Left ventricle myocardium superior (tissue), 1 donor: ENCODE results near the gene NUP210L. TPM values are rescaled to one million over a fixed set of nuclear protein-coding genes. Genes with fewer than 3 reads are reported as not detected.

ENCODE experiments used
- ATAC-seq: fragments of 200-7000 bp; cut with Tn5 transposase; one replicate; pipeline ENCODE4 v1.9.1; 2020; ENCODE audit warnings: mild to moderate bottlenecking, moderate library complexity
- DNase-seq: peaks from one replicate; pipeline ENCODE4 v3.0.0-alpha.2; 2020
- intact Hi-C: fragments of 100-400 bp; cut with micrococcal nuclease; formaldehyde crosslinking; loops from one replicate; pipeline ENCODE4 v1.11.0; 2022
- total RNA-seq: library from RNA; stranded (reverse); fragmentation: NEBNext Ultra II Directional; extraction: Animal tissue kit (Norgen Biotek cat#: 25700); gene quantifications from one replicate; pipeline ENCODE4 v1.2.1, GENCODE V29; 2021
- donor health status: DM: no; HTN: yes; CAD: no; lungs with severe emphysema.

The NUP210L gene
- total RNA-seq, 1 donor from 2014 or later = 0.27 TPM

DNA sequence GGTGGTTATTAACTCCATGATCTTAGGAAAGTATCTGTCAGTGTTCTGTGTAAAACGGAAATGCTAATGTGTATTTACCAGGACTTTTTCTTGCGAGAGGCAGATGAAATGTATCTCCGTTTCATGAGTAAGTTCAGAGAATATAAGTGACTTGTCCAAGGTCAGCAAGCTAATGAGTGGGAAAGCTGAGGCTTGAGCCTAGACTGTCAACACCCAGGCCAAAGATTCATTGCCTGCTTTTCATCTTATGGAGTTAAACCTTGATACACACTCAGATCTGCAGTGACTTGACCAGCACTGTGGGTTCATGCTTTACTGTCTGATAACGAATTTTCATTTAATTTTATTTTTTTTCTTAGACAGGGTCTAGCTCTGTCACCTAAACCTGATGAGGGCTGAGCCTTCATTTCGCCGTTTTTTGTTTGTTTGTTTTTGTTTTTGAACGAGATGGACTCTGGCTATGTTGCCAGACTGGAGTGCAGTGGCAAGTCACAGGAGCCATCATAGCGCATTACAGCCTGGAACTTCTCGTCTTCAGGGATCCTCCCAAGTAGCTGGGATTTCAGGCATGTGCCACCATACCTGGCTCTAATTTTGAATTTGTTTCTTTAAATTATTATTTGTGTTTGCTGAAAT is 176.5 kb downstream of the NUP210L start:
- ATAC-seq = no peak

GRCh38 chr1:153977250-153978240 is 177.3 kb downstream of the NUP210L start, which contains the start of gene JTB:
Gene JTB (minus strand): TSS chr1:153977674. CDS start chr1:153977252, 422 bp downstream.
- intact Hi-C loops = loop anchor here (10.0 kb wide), 1 partner anchor 183 kb away; no protein-coding TSS in a partner anchor
- DNase-seq (peak; percentile 92), ATAC-seq (peak; percentile 96)

More for the DNA sequence above, 176.5 kb downstream of the NUP210L start:
- DNase-seq = no peak
- intact Hi-C loops = loop anchor here (10.0 kb wide), 1 partner anchor 184 kb away; no protein-coding TSS in a partner anchor

GRCh38 chr1:153976819-153977249 is 178.0 kb downstream of the NUP210L start:
- ATAC-seq (no peak), DNase-seq (no peak)
- intact Hi-C loops = loop anchor here (10.0 kb wide), 1 partner anchor 182 kb away; no protein-coding TSS in a partner anchor

DNA sequence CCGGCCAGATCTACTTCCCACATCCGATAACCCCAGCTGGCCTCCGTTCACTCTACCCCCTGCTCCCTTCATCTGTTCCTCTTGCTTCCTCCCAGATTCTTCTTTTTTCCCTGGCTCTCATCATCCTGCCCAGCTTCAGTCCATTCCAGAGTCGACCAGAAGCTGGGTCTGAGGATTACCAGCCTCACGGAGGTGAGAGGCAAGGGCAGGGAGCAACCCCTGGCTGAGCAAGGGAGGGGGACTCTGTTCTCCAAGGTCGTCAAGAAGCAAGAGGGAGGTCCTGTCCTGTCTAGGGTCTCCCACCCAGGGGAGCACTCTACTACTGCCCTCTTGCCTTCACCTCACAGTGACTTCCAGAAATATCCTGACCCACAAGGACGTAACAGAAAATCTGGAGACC is 181.3 kb downstream of the NUP210L start:
- no peak for DNase-seq
- intact Hi-C loops = loop anchor here (10.0 kb wide), 1 partner anchor 179 kb away; no protein-coding TSS in a partner anchor
- ATAC-seq = no peak

GRCh38 chr1:153973071-153973470 is 181.8 kb downstream of the NUP210L start:
- DNase-seq (no peak), ATAC-seq (no peak)
- intact Hi-C loops = loop anchor here (10.0 kb wide), 1 partner anchor 178 kb away; no protein-coding TSS in a partner anchor

- intact Hi-C loops = loop anchor here (10.0 kb wide), 1 partner anchor 176 kb away; no protein-coding TSS in a partner anchor
- DNase-seq = no peak
- no peak for ATAC-seq
Measured at GRCh38 chr1:153970346-153970745, 184.5 kb downstream of the NUP210L start.

DNA sequence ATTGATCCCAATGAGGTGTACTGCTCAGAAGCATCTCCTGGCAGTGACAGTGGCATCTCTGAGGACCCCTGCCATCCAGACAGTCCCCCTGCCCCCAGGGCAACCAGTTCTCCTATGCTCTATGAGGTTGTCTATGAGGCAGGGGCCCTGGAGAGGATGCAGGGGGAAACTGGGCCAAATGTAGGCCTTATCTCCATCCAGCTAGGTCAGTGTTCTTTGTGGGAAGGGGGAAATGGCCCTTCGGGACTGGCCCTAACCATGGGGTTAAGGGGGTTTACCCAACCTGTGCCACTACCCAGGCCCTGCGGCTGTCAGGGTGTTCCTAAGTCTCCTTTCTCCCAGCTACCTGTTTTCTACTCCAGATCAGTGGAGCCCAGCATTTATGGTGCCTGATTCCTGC is 185.9 kb downstream of the NUP210L start:
- no peak for ATAC-seq
- intact Hi-C loops = no loop called here
- no peak for DNase-seq

DNA sequence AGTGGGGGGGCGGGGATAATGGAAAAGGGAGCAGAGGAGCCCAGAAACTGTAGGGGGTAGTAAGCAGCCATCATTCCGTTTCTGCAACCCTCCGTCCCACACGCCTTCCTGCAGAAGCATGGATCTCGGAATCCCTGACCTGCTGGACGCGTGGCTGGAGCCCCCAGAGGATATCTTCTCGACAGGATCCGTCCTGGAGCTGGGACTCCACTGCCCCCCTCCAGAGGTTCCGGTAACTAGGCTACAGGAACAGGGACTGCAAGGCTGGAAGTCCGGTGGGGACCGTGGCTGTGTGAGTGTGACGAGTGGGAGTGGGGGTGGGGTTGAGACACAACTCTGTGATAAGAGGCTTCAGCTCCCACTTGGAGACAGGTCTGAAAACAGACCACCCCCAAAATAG is 186.5 kb downstream of the NUP210L start:
- DNase-seq (no peak), ATAC-seq (no peak)
- intact Hi-C loops = no loop called here

DNA sequence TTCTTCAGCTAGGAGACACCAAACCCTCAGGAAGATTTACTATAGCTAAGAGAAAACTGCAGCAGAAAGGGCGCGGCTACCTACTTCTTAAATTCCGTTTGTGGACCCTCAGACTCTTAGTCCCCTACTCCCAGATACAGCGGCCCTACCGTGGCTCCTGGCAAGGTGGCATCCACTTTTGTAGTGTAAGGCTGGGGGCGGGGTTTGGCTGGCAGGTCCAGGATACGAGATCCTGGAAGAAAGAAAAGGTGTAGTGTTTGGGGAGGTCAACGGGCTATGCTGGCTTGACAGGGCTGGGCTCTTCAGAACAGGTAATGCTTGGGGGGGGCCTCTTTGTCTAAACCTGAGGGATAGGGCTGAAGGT is 186.9 kb downstream of the NUP210L start:
- intact Hi-C loops = no loop called here
- DNase-seq = peak; percentile 59

DNA sequence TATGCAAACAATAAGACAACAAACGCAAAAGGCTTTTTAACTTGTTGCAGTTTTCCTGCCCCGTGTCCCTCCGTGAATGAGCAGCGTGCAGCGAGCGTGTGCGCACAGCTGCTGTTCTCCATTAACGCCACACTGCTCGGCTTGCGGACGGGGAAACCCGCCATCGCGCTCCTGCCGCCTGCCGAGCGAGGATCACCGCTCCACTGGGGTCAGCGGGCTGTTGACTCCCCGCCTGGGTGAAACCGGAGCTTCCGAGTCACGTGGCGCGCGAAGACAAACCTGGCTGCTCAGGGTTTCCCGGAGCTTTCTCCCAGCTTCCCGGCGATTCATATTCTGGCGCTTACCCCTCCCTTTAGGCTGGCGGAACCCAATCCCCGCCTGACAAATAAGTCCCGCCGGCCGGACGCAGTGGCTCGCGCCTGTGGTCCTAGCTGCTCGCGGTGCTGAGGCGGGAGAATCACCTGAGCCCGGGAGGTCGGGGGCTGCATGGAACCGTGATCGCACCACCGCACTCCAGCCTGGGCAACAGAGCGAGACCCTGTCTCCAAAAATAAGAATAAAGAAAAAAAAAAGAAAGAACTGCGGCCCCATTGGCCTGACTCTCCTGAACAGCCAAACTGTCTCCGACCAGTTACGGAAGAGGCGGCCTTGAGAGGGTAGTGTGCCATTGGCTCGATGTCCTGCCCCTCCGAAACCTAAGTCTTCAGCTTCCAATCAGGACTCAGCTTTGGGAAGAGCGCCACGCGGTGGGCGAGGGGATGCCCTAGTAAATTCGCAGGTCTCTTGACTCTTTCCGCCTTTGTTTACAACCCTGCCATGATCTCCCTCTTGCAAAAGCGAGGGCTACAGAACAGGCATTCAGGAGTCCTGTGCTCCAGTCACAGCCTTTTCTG is 187.5 kb downstream of the NUP210L start, which contains the start of gene CREB3L4:
Gene CREB3L4, plus strand, starts transcription at position 796 of the 893 bp plus-strand sequence. CDS start 624 bp downstream, outside the sequence.
- DNase-seq (peak; percentile 93), ATAC-seq (peak; percentile 84)
- intact Hi-C loops = no loop called here

More for the DNA sequence above, 186.9 kb downstream of the NUP210L start:
- no peak for ATAC-seq

GRCh38 chr1:153963850-153964331 is 191.0 kb downstream of the NUP210L start:
- intact Hi-C loops = no loop called here
- DNase-seq = peak; percentile 62
- ATAC-seq = no peak

GRCh38 chr1:153963030-153963849 is 191.6 kb downstream of the NUP210L start, which contains the start of gene SLC39A1:
Gene SLC39A1 (minus strand): TSS chr1:153963537. CDS start chr1:153962715, 822 bp downstream.
- intact Hi-C loops = no loop called here
- DNase-seq = peak; percentile 99
- peak; percentile 79 for ATAC-seq

DNA sequence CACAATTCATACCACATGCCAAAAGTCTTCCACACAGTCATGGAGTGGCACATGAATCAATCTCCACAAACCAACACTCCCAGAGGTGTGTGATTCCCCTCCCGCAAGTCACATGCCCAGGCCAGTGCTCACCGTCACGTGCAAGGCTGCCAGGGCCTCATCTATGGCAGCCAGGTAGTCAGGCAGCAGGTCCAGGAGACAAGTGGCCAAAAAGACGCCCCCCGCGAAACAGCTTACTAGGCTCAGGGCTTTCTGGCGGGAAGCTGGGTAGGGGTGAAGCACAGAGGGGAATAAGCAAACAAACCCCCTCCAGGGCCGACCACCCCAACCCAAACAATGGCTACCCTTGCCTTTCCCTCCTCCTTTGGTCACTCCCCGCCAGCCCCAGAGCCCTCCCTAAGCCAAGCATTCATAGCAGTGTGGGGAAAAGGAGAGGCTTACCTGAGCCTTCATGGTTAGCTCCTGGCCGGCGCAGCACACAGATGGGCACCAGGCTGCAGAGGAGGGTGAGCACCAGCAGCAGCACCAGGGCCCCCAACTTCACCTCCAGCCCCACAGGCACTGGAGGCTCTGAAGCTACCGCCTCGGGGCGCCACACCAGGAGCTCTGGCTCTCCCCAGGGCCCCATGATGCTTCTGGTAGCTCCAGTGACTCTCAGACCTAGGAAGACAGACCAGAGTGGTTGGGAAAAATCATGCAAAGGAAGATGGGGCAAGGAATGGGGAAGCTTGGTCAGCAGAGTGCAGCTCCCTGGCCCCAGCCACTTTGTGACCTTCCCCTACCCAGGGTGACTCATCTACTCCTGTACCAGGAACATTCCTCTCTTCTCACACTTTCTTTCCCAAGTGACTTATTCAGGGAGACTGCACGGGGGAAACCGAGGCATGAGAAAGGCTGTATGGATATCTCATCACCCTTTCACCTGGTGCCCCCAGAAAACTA is 192.5 kb downstream of the NUP210L start:
- intact Hi-C loops = no loop called here
- DNase-seq = no peak
- no peak for ATAC-seq

DNA sequence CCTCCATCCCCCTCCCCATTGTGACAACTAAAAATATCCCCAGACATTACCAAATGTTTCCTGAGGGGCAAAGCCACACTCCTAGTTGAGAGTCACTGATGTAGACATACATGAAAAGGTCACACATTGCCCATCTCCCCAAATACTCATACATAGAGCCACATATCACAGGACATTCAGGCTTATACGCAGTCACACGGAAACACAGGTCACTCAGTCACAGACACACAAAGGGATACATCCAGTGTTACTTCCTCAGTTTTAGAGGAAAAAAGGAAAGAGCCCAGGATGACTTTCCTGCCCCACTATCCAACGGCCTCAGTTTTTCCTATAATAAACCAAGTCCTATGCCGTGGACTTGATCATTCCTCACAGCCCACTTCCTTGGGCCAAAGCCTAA is 193.5 kb downstream of the NUP210L start:
- DNase-seq (no peak), ATAC-seq (no peak)
- intact Hi-C loops = no loop called here

- intact Hi-C loops = no loop called here
- no peak for DNase-seq
Measured at GRCh38 chr1:153960206-153960605, 194.7 kb downstream of the NUP210L start.

GRCh38 chr1:153959454-153959853 is 195.4 kb downstream of the NUP210L start:
- DNase-seq (no peak), ATAC-seq (no peak)
- intact Hi-C loops = no loop called here

More at GRCh38 chr1:153960206-153960605, 194.7 kb downstream of the NUP210L start:
- no peak for ATAC-seq

DNA sequence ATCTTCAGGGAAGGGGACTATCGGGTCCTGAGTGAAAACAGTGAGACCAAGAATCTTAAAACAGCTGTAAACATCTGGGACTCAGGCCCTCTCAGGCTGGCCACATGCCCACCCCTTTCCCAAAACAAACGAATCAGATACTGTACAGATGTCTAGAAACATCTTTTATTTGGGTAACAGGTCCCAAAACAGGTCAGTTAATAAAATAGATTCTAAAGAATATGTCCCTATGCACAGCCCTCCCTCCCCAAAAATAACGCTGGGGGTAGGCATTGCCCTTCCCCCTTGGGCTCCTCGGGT is 196.0 kb downstream of the NUP210L start:
- intact Hi-C loops = no loop called here
- DNase-seq (no peak), ATAC-seq (no peak)
